Colonic mucosa (tissue), 4 donors: ENCODE measurements around the gene FGF21. TPM values are rescaled to one million over a fixed set of nuclear protein-coding genes. Genes with fewer than 3 reads are reported as not detected.

Experiments used
- DNase-seq: peaks from one replicate; pipeline ENCODE4 v3.0.0-alpha.2; 2020
- H3K27ac ChIP-seq: fragments of 200-600 bp; one replicate; pipeline ENCODE4 v1.8.0; 2021
- H3K27me3 ChIP-seq: fragments of 200-600 bp; one replicate; pipeline ENCODE4 v1.8.0; 2021
- H3K36me3 ChIP-seq: fragments of 200-600 bp; one replicate; pipeline ENCODE4 v1.8.0; 2021
- H3K4me1 ChIP-seq: fragments of 200-600 bp; one replicate; pipeline ENCODE4 v1.8.0; 2021; ENCODE audit warnings: mild to moderate bottlenecking
- H3K4me3 ChIP-seq: fragments of 200-600 bp; one replicate; pipeline ENCODE4 v1.8.0; 2021
- H3K9ac ChIP-seq, 2 donors: one replicate each; pipeline ENCODE4 v1.7.0; 2013; ENCODE audit warnings: control low read depth in 2 of 2, low read depth in 2 of 2, low read length in 2 of 2
- H3K9me3 ChIP-seq: fragments of 200-600 bp; one replicate; pipeline ENCODE4 v1.8.0; 2021
- CTCF ChIP-seq: fragments of 200-600 bp; IDR thresholded peaks from one replicate; pipeline ENCODE4 v1.8.0; 2022; ENCODE audit warnings: antibody characterized with exemption, mild to moderate bottlenecking
- intact Hi-C: fragments of 100-400 bp; cut with DNase I; formaldehyde crosslinking; loops from one replicate; pipeline ENCODE4 v1.14.1; 2022
- total RNA-seq, 2 donors: library from RNA; stranded (reverse); fragmentation: NEBNext Ultra II Directional in 1 of 2; extraction: Animal tissue kit (Norgen Biotek cat#: 25700) in 1 of 2; gene quantifications; one replicate each; pipeline ENCODE4 v1.2.1, GENCODE V29; 2021
- donor health status: healthy.
- donor health status: DM: no; HTN: no; CAD: no.
- donor health status: DM: no; HTN: no; CAD: no.

FGF21 gene
- total RNA-seq, 2 donors from 2014 or later, result not detected

- no peak overlapping the region for H3K27ac ChIP-seq
- H3K4me1 ChIP-seq, result no peaks in the 10 kb centered on the region
- H3K4me3 ChIP-seq, result no peak overlapping the region
- no peak for TF ChIP-seq CTCF
- H3K9me3 ChIP-seq, result no peaks in the 10 kb centered on the region
- H3K9ac ChIP-seq, result no peak overlapping the region
- no peak for DNase-seq
- intact Hi-C loops, result loop anchor here (5.0 kb wide), 1 partner anchor 168 kb away; the partner anchor contains the start of gene FTL
- H3K36me3 ChIP-seq, result no peaks in the 10 kb centered on the region
- no peaks in the 10 kb centered on the region for H3K27me3 ChIP-seq
These were observed 44.3 kb downstream of the FGF21 start for GRCh38 chr19:48799358-48800300.

GRCh38 chr19:48802623-48803022 is 47.3 kb downstream of the FGF21 start:
- no peak for DNase-seq
- Histone ChIP-seq H3K4me1 (no peaks in the 10 kb centered on the region), H3K4me3 (no peak overlapping the region), H3K27ac (peak overlapping the region; percentile 2), H3K9ac (no peak overlapping the region), H3K9me3 (no peaks in the 10 kb centered on the region), H3K36me3 (no peaks in the 10 kb centered on the region), H3K27me3 (no peaks in the 10 kb centered on the region)
- TF ChIP-seq CTCF, result no peak
- intact Hi-C loops, result no loop called here

- no peaks in the 10 kb centered on the region for H3K27me3 ChIP-seq
- no peaks in the 10 kb centered on the region for H3K4me1 ChIP-seq
- H3K4me3 ChIP-seq, result no peak overlapping the region
- DNase-seq, result no peak
- no peak for TF ChIP-seq CTCF
- H3K9me3 ChIP-seq, result no peaks in the 10 kb centered on the region
- intact Hi-C loops, result no loop called here
- H3K9ac ChIP-seq, result no peak overlapping the region
- no peaks in the 10 kb centered on the region for H3K36me3 ChIP-seq
- H3K27ac ChIP-seq, result no peak overlapping the region
These were observed 49.2 kb downstream of the FGF21 start for GRCh38 chr19:48804496-48804895.

- H3K9ac ChIP-seq, result no peak overlapping the region
- no peaks in the 10 kb centered on the region for H3K27me3 ChIP-seq
- DNase-seq, result no peak
- H3K9me3 ChIP-seq, result no peaks in the 10 kb centered on the region
- H3K4me3 ChIP-seq, result no peak overlapping the region
- intact Hi-C loops, result no loop called here
- no peak overlapping the region for H3K27ac ChIP-seq
- H3K4me1 ChIP-seq, result no peaks in the 10 kb centered on the region
- TF ChIP-seq CTCF, result no peak
- no peaks in the 10 kb centered on the region for H3K36me3 ChIP-seq
These were observed 50.1 kb downstream of the FGF21 start for GRCh38 chr19:48805452-48805851.

GRCh38 chr19:48806518-48806817 is 51.1 kb downstream of the FGF21 start:
- no peaks in the 10 kb centered on the region for H3K27me3 ChIP-seq
- DNase-seq, result peak; percentile 70
- H3K9me3 ChIP-seq, result no peaks in the 10 kb centered on the region

More at GRCh38 chr19:48806518-48806817, 51.1 kb downstream of the FGF21 start:
- Histone ChIP-seq H3K9ac (no peak overlapping the region), H3K27ac (no peak overlapping the region), H3K4me3 (no peak overlapping the region), H3K36me3 (no peaks in the 10 kb centered on the region), H3K4me1 (peaks cover 1% of the 10 kb centered on the region)
- intact Hi-C loops, result no loop called here
- no peak for TF ChIP-seq CTCF
